HG02759 (cell line): ENCODE results near the gene FYN.
A peak's percentile ranks its signal among the peaks of the same experiment; 100 is the strongest.

ENCODE experiments used
- ATAC-seq: cut with Tn5 transposase; IDR thresholded peaks from one replicate; pipeline ENCODE4 v1.9.1; 2021; ENCODE audit warnings: mild to moderate bottlenecking, moderate library complexity; ENCODE audit not compliant: unreplicated experiment

FYN gene

DNA sequence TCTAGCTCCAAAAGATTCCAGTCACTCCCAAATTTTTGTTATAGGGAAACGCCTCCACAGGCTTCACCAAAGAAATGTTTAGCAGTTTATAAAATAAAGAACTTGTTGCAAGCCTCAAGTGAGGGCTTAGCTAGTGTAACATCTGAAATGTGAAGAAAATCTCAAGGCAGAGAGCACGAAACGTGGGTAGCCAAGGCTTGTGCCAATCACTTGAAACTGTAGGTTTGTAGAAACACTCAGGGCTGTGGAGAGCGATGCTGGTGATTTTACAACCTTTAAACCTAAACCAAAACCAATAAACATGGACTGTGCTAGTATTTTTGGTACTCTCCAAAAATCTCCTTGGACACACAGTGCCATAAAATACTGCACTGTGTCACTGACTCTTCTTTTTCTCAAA, 159.4 kb downstream of the FYN start:
- no peak for ATAC-seq

DNA sequence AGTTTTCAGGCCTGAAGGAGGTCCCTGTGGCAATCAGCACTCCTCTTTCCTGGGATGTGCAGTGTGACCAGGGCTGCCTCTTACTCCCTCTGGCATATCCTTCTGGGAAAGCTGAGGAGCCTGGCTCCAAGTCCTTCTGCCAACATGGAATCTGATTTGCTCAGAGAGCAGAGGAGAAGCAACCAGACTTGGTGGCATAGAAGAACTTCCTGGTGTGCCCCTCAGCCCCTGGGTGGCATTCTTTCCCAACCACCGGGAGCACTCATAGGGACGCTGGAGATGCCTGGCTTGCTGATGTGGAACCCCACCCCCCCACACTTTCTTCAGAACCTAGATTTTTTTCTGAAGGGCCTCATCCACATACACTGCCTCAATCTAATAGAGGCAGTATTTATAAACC, 160.0 kb downstream of the FYN start:
- ATAC-seq, result no peak

DNA sequence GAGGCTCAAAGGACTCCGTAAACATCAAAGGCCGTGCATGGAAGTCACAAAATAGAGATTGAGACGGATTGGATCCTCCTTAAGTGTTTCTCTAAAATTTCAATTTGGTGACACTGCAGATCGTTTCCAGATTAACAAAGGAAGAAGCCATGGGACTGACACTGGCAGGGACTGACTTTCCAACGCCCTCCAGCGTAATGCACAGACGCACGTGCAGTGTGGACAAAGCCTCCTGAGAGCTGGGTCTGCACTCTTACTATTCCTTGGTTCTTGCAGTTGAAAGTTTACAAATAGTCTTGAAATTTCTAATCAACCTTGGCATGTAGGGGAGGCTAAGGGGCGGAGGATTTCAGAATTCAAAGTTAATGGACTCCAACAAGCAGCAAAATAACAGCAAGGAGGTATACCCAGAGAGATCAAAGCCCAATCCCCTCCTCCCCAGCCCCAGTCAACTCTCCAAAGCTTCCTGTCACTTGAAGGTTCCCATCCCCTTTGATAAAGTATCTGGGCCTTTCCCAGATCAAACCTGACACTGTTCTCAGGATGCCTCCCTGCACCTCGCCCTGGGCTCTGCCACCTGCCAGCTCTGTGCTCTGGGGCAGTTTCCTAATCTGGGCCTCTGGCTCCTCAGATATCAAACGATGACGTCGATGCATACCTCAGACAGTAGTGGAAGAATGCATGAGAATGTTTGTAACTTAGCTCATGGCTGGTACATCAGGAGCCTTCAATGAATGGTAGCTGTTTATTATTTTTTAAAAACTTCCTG, 161.1 kb downstream of the FYN start:
- no peak for ATAC-seq

DNA sequence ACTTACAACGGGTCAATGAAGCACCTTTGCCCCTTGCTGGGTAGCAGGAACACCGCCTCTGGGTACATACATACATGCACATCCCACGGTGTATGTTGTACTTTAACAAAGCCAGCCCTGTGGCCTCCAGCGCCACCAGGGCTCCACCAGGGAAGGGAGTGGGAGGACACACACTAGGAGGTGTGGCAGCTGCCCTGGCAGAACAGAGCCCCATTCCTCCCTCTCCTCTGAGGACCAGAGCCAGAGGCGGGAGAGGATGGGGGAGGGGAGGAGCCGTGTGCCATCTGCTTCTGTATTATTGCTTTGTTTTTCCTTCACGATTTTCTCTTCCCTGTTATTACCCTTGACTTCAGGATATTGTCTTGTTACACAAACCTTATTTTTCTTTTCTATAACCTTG, 161.8 kb downstream of the FYN start:
- ATAC-seq, result no peak

DNA sequence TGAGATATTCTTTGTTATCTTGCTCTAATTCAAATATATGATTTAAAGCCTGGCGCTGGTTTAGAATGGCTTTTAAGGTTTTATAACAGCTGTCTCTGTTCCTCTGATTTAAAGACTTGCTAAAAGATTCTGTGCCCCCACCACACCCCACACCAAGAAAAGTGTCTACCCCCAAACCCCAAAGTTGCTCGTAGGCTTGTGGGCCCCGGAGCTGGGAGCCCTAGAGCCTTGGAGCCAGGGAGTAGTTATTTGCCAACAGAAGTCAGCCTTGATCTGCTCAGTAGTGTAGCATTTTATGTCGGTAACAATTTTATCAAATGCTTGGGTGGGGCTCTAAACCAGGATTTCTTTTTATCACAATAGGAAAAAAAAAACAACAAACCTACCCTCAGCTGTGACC, 162.3 kb downstream of the FYN start:
- ATAC-seq, result no peak

DNA sequence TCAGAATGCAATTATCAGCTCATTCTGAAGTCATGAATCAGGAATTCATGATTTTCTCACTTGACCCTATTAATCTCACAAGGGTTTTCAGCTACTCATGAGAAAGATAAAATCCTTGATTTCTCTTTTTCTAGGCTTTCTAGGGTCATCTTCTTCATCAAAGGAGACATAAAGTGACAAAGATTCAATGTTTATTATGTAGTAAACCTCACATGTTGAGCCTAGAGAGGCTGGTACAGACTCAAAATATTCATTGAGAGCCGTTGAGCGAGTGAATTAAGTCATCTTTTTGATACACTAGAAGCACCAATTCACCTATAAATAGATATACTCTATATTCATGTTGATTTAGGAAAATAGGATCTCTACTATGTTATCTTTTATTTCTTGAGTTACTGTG, 162.8 kb downstream of the FYN start:
- no peak for ATAC-seq

DNA sequence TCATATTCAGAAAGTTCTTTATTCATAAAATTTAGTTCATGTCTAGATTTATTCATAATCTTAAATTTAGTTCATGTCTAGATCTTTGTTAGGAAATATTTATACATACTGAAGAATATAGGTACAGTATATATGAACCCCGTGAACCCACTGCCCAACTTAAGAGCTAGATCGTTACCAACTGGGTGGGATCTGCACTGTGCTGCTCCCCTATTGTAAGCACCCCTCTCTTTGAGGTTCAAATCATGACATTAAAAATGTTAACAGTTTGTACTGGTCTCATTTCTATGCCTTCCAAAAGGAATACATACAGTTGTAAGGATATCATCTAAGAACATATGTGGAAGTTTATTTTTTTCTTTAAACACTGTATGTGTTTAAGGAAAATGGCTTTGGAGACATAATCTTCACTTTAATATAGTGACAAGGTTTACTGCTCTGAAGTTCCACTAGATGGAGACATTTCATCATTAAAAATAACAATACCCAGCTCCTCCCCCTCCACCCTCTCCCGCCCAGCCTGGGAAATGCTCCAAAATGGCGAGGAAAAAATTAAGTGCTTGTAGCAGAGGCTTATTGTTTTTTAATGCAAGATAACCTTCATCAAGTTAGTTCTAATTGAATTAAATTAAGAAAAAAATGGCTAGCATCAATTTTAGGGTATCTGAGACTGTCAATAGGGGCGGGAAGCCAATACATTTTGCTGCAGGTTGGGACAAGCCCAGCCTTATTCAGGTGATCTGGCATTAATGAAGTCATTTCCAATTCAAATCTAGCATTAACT, 163.4 kb downstream of the FYN start:
- peak; percentile 94 for ATAC-seq

DNA sequence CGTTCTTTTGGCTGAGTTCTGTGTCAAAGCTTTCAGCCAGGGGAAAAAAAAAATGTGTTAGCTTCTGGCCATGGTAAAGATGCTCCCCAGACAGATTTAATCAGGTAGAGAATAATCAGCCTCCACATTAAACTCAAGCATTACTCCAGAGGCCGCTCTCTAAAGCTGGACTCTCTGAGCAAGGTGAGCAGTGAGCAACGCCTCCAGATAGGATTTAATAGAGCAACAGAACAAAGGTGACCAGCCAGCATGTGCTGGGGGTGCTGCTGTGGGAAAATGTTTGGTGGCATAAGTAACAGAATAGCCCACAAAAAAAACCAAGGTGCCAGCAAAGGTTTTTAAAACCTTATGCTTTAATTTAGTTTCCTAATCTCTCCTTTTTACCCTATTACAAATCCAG, 164.1 kb downstream of the FYN start:
- no peak for ATAC-seq

DNA sequence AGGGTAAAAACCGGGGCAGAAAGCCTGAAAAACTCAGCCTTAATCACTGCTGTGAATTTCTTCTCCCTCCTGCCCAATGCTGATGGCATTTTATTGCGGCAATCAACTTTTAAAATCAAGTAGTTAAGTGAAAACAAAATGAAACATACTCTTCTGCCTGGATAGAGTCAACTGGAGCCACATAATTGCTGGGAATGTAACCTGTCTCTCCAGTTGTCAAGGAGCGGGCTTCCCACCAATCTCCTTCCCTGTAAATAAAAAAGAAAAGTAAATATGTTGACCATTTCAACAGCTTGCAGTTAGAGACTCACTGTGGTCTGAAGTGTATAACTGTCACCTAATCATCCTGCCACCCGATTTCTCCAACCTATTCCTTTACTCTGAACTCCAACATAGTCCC, 165.5 kb downstream of the FYN start:
- no peak for ATAC-seq

DNA sequence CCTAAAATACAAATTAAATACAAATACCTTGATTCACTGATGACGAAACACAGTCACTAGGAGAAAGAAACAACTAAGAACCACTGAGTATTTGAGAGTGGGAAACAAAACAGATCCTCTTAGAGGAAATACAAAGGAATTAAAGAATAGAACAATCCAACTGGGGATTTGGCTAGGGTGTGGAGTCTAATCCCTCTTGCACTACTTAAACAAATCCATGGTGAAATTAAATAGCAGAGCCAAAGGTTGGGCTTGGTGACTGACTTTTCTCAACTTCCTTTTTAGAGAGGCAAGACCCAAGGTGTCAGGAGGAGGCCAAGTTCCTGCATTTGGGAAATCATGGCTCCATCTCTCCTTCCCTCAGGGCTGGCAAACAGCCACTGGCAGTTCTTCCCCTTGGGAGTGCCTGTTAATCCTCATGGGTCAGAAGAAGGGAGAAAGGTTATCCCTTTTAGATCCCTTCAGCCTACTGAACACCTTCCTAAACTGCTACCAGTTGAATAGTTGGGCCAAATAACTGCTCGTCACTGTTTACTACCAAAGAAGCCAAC, 166.3 kb downstream of the FYN start:
- ATAC-seq, result no peak

DNA sequence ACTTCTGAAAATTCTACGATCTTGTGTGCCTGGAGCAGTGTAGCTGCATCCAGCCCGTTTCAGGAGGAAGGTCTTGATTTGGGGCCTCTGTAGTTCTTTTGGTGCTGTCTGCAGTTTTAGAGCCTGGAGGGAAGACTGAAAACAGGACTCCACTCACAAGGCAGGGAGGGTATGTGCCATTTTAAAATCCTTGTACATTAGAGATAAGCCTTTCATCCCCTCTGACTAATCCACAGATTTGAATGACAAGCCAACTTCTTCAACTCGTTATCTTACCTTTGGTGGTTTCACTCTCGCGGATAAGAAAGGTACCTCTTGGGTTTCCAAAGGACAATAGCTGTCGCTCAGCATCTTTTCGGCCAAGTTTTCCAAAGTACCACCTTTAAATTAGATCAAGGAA, 169.5 kb downstream of the FYN start:
- ATAC-seq, result no peak

DNA sequence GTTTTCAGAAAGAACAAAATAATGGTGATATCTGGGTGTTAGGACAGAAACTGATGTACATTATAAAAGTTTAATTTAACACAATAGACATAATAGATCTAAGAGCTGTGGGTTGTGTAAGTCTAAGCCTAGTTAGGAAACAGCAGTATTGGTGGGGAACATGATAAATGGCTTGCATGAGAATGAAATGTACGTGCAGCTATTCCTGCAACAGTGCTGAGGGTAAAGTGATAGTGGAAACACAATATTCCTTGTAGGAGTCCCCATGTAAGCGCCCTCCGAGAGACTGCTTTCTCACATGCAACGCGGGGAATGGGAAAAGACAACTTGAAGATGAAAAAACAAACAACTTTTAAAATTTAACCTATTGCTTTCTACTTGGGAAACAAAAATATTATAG, 171.0 kb downstream of the FYN start:
- no peak for ATAC-seq

DNA sequence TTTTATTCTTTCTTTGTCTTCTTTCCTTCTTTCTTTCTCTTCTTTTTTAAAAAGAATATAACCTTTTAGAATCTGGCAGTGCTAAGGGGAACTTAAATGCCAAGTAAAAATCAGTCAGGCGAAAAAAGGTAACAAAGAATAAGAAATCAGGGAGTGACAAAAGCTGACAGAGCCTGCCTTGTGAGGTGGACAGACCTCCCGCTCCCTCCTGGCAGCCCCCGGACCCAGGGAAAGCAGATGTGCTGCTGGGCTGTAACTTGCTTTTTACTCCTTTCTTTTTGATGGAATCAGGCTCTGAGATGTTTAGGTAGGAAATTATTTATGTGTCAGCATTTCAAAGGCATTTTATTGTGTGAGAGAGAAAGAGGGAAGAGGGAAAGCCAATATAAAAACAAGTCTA, 172.1 kb downstream of the FYN start:
- no peak for ATAC-seq

DNA sequence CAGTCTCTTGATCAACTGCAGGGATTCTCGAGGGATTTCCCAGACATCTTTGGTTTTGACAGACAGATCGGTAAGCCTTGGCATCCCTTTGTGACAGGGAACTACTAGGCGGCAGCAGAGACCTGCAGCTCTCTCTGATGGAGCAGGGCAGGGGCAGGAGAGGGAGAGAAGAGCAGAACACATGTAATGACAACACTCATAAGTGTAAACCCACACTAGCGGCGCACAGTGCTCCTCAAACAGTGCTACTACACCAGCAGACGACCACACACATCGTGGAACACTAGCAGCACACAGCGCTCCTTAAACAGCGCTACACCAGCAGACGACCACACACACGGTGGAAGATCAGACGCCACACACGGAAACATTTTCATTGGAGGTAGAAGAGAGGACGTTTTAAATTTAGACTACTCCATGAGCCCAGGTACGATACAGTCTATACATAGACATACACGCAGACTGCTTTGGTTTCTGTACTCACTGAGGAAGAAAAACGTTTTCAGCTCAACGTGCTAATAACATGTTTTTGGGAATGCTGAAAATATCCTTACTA, 173.0 kb downstream of the FYN start:
- ATAC-seq, result no peak

DNA sequence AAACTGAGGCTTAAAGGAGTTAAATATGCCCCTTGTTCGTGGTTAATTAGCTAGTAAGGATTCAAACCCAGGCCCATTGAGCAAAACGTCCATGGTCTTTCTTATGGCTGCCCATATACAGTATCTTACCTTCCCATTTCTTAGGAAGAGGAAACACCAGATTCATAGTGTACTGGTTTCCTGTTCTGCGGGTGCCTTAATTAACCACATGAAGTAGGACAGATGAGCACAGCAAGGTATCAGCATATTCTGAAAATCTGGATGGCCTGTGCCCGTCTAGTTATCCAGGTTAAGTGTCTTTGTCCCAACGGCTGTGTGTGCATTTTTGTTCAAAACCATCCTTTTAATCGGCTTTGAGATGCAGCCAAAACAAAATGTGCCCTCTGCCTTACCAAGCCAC, 174.1 kb downstream of the FYN start:
- ATAC-seq, result no peak

DNA sequence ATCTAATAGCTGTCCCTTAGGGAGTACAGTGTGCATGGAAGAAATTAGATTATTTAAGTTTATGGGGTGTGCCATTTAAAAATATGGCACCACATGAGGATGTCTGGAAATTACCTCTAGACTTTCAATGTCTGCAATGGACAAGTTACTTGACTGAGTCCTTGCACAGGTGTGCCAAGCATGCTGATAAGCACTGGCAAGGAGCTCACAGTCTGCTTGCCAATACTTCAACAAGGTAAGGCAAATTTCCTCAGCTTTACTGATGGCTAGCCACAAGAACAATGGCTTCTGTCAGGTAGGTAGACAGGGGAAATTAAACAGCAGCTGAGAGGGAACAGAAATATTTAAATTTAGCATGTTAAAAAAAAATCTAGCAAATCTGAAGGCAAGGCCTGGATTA, 176.4 kb downstream of the FYN start:
- ATAC-seq, result no peak

DNA sequence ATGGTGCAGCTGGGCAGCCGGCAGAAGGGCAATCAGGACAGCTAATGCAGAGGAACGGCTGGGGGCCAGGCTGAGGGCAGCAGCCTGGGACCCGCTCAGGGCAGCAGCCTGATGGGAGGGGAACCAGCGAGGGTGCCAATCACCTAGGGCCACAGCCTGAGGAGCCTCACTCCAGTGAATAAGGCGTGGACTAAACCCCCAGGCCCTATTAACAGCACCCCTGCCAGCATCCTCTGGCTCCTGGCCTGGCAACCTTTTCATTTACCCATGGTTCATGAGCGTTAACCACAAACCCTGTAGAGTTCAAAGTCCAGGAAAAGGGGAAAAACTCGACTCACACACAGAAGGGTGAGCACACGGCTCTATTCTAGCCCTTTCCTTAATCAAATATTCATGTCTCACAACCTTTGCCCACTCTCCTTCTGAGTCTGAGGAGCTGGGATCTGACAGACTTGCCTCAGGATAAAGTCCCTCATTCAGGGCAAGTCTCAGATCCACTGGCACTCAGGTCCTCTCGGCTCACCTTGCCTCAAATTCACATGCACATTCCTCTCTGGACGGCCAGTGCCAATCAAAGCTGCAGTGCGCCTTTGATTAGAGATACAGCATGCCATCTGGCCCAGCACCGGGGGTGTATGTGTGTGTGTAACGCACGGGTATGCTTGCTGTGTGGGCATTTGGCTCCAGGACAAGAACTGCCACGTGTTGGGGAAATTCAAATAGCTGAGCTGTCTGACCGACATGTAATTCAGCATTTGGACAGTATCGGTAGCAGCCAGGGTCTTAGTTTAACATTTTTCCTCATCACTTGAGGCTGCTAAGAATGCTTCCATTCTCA, 180.7 kb downstream of the FYN start:
- ATAC-seq, result no peak

DNA sequence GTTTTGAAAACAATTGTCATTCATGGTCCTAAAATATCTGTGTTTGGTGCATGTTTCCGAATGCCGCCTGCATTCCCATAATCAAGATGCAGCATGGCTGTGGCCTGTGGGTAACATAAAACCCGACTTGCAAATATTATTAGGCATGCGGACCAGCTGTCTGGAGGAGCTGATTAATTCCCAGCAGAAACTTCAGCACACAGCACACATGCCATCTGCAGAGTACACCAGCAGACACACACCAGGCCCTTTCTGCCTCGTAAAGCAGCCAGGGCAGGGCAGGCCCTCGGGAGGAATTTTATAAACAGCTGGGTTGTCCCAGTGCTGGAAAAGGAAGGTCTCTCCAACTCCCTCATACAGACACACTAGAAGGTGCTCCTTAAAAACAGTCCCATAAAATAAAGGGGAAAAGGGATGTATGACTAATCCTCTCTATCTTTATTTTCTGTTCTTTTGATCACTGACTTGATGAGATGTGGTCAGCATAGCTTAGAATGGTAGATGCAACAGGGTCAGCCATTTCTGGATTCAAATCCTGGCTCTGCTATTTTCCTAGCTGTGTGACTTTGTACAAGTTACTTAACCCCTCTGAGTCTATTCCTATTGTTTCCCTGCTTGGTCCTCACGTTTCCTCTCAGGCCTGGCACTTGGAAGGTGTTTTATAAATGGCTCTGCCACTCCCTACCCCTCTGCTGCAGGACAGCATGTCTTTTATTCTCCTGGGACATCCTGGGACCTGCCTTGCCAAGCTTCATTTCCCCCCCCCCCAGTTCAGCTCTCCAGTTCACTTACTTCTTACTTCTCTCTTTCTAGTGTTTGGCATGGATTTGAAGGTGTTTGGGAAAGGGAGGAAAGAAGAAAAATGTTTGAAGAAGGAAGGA, 181.7 kb downstream of the FYN start:
- no peak for ATAC-seq

DNA sequence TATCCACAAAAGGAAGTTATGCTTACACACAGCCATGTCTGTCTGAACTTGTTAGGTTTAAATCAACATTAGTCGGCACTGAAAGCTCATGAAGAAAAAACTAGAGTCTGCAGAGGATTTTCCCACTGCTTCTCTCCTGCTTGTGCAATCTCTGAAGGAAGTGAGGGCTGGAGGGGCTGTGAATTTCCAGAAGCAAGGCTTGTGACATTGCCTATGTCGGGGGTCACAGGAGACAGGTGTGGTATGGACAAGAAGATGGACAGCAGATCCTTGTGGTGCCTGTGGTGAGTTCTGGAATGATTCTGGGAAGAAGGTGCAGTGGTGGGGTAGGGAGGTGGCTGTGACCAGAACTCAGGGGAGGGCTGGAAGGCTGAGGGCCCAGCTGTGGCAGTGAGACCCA, 183.3 kb downstream of the FYN start:
- ATAC-seq, result no peak

DNA sequence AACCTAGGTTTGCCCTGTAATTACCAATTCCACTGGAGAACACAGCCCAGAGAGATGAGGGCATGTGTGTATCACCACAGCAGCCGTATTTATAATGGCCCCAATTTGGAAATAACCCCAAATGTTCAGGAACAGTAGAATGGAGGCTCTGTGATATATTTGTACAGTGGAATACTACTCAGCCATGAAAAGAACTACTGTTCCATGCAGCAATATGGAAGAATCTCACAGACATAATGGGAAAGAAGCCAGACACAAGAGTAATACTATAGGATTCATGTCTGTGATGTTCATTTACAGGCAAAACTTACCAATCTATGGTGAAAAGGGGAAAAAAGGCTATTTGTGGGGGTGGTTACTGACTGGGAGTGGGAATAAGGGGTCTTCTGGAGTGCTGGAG, 183.8 kb downstream of the FYN start:
- ATAC-seq, result no peak
